Fibroblast of lung (primary cell): ENCODE measurements around the gene HOXD11. TPM values are rescaled to one million over a fixed set of nuclear protein-coding genes. Genes with fewer than 3 reads are reported as not detected.

Experiments
- DNase-seq, 2 donors: peaks; one replicate each; pipeline versions ENCODE4 v3.0.0 to v3.0.0-alpha.2; 2010; ENCODE audit warnings: low read depth in 2 of 2
- H2AFZ ChIP-seq: 2 replicates; pipeline ENCODE4 v1.5.1; 2012; ENCODE audit warnings: low read length, control low read depth, inconsistent platforms
- H3K27ac ChIP-seq: 2 replicates; pipeline ENCODE4 v1.5.1; 2011; ENCODE audit warnings: low read length, control low read depth; ENCODE audit not compliant: insufficient read depth
- H3K27me3 ChIP-seq: 2 replicates; pipeline ENCODE4 v1.5.1; 2011; ENCODE audit warnings: mild to moderate bottlenecking, low read length; ENCODE audit not compliant: control insufficient read depth, insufficient read depth
- H3K36me3 ChIP-seq: 2 replicates; pipeline ENCODE4 v1.5.1; 2011; ENCODE audit warnings: low read length; ENCODE audit not compliant: control insufficient read depth, insufficient read depth
- H3K4me1 ChIP-seq: 2 replicates; pipeline ENCODE4 v1.5.1; 2011; ENCODE audit warnings: low read length; ENCODE audit not compliant: control insufficient read depth, insufficient read depth; ENCODE audit errors: extremely low read depth
- H3K4me2 ChIP-seq: 2 replicates; pipeline ENCODE4 v1.5.1; 2011; ENCODE audit warnings: low read length, control low read depth; ENCODE audit not compliant: insufficient read depth; ENCODE audit errors: extremely low read depth
- H3K4me3 ChIP-seq, 4 experiments: fragments of 200-600 bp in 1 of 4; sonication (generic) in 1 of 4; replicated peaks in 1 of 4; 2 replicates each; pipeline ENCODE4 v1.5.1; 2011 to 2016; ENCODE audit warnings: low read length in 4 of 4, low read depth in 3 of 4, mild to moderate bottlenecking in 3 of 4, control low read depth in 2 of 4, inconsistent platforms in 1 of 4, mixed read lengths in 1 of 4; ENCODE audit not compliant: insufficient read depth in 1 of 4; ENCODE audit errors: control extremely low read depth in 1 of 4
- H3K79me2 ChIP-seq: 2 replicates; pipeline ENCODE4 v1.5.1; 2012; ENCODE audit warnings: mild to moderate bottlenecking, low read length, inconsistent platforms; ENCODE audit not compliant: control insufficient read depth, insufficient read depth
- H3K9ac ChIP-seq: 2 replicates; pipeline ENCODE4 v1.5.1; 2011; ENCODE audit warnings: mild to moderate bottlenecking, low read length, control low read depth; ENCODE audit not compliant: insufficient read depth
- H3K9me3 ChIP-seq: 2 replicates; pipeline ENCODE4 v1.5.1; 2012; ENCODE audit warnings: low read depth, low read length; ENCODE audit not compliant: control insufficient read depth, insufficient read depth
- H4K20me1 ChIP-seq: 2 replicates; pipeline ENCODE4 v1.5.1; 2011; ENCODE audit warnings: low read length; ENCODE audit not compliant: control insufficient read depth, insufficient read depth; ENCODE audit errors: extremely low read depth
- EZH2 ChIP-seq: IDR thresholded peaks from 2 replicates; pipeline ENCODE4 v1.5.1; 2012; ENCODE audit warnings: low read length, control low read depth, mild to moderate bottlenecking; ENCODE audit errors: missing control alignments
- polyA plus RNA-seq, 2 donors: library from polyadenylated mRNA; depleted of rRNA in 1 of 2; stranded (reverse) in 1 of 2; unstranded in 1 of 2; fragments of >200 nt; gene quantifications; 2 replicates each; pipeline ENCODE4 v1.2.1, GENCODE V29; 2011 to 2012; ENCODE audit warnings: missing spikeins in 1 of 2
- total RNA-seq: library from RNA; depleted of rRNA; stranded (reverse); fragments of >200 nt; gene quantifications from 2 replicates; pipeline ENCODE4 v1.2.1, GENCODE V29; 2014
- TF ChIP-seq, protein P1 (sequence below), 2 donors: IDR thresholded peaks in 1 of 2; conservative IDR thresholded peaks in 1 of 2; 1 replicate in 1 of 2; 2 replicates in 1 of 2; pipeline ENCODE4 v1.5.1; 2011 to 2012; ENCODE audit warnings: low read length in 2 of 2, control low read depth in 1 of 2, inconsistent platforms in 1 of 2, low read depth in 1 of 2, mild to moderate bottlenecking in 1 of 2

The HOXD11 gene
- total and polyA plus RNA-seq, 2 donors (not counting 1 experiment from before 2014, with no cell fraction given), result not detected

DNA sequence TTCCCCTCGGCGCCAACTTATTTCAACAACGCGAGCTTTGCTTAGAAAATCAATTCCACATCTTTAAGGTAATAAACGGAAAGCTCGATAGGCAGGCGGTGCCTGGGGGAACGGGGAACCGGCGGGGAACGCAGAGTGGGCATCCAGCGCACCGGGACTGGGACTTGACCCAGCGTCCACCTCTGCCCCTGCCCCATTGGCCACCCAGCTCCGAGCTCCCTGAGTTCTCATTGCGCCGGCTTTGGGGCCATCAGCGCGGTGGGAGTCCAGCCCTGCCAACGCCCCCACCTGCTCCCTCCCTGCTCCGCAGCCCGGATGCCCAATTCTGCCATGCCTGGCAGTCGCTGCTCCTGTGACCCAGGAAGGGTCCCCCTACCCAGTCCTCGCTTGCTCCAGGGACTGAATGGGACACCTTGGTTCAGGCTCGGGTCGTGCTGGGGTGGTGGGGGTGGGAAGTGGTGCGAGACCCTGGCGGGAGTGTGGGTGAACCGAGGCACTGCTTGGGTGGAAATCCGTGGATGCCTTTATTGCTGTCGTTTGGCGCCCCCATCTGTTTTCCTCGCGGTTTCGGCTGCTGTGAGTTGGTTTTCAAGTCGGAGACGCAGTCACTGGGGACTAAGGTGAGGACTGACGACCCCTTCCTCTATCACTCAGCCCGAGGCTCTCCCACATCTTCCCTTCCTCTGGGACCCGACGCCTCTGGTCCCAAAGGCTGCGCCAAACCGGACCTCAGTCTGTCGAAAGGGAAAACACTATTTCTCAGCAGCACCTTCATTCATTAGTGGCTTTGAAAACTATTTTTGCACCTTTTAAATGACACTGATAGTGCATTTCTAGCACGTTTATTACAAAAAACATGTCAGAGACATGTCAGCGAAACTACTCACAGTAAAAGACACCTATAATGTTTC lies 21.0 kb upstream of the HOXD11 start:
- Histone ChIP-seq H3K36me3 (no peaks in the 10 kb centered on the region), H4K20me1 (no peaks in the 10 kb centered on the region), H3K4me3 (no peak overlapping the region), H3K9me3 (no peaks in the 10 kb centered on the region), H2AFZ (no peak overlapping the region), H3K9ac (no peak overlapping the region), H3K27ac (no peak overlapping the region), H3K4me2 (no peak overlapping the region), H3K4me1 (no peaks in the 10 kb centered on the region), H3K27me3 (peaks cover 89% of the 10 kb centered on the region), H3K79me2 (no peaks in the 10 kb centered on the region)
- peak; percentile 25 to 39 for DNase-seq
- TF ChIP-seq, protein P1, sequence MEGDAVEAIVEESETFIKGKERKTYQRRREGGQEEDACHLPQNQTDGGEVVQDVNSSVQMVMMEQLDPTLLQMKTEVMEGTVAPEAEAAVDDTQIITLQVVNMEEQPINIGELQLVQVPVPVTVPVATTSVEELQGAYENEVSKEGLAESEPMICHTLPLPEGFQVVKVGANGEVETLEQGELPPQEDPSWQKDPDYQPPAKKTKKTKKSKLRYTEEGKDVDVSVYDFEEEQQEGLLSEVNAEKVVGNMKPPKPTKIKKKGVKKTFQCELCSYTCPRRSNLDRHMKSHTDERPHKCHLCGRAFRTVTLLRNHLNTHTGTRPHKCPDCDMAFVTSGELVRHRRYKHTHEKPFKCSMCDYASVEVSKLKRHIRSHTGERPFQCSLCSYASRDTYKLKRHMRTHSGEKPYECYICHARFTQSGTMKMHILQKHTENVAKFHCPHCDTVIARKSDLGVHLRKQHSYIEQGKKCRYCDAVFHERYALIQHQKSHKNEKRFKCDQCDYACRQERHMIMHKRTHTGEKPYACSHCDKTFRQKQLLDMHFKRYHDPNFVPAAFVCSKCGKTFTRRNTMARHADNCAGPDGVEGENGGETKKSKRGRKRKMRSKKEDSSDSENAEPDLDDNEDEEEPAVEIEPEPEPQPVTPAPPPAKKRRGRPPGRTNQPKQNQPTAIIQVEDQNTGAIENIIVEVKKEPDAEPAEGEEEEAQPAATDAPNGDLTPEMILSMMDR (conservative IDR thresholded peaks at IDR 0.05 in 1 of 2, IDR thresholded peaks at IDR 0.05 in 1 of 2; ENCODE audit: low read depth in 1 of 2, low read length in 2 of 2), result peak; percentile 41 to 57
- peak; percentile 63 for TF ChIP-seq EZH2

DNA sequence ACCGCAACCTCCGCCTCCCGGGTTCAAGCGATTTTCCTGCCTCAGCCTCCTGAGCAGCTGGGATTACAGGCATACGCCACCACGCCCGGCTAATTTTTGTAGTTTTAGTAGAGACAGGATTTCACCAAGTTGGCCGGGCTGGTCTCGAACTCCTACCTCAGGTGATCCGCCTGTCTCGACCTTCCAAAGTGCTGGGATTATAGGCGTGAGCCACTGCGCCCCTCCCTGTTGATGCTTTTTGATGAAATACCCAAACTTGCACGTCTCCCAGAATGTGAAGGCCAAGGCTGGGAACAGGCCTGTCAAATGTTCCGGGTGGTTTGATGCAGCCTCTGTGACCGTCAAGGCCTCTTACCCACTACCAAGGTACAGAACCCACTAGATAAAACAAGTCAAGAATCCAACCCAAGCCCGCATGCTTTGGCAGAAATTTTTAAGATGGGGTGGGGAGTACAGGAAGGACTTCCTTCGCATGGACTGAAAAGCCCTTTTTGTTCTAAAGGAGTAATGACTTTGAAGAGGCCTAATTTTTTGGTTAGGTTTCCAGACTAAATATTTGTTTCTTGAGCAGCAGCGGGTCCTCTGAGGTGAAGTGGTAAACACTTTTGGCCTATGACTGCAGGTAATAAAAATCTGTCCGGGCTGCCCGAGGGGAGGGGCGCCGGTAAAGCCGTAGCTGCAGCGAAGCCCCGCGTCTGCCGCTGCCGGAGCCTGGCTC lies 19.6 kb upstream of the HOXD11 start:
- no peaks in the 10 kb centered on the region for H3K79me2 ChIP-seq
- H2AFZ ChIP-seq, result no peak overlapping the region
- no peak overlapping the region for H3K9ac ChIP-seq
- no peaks in the 10 kb centered on the region for H4K20me1 ChIP-seq
- peaks cover 87% of the 10 kb centered on the region for H3K27me3 ChIP-seq
- H3K4me2 ChIP-seq, result no peak overlapping the region
- no peak for DNase-seq
- H3K4me1 ChIP-seq, result no peaks in the 10 kb centered on the region
- H3K36me3 ChIP-seq, result no peaks in the 10 kb centered on the region
- no peaks in the 10 kb centered on the region for H3K9me3 ChIP-seq
- H3K4me3 ChIP-seq, result no peak overlapping the region
- TF ChIP-seq, protein P1 (conservative IDR thresholded peaks at IDR 0.05 in 1 of 2, IDR thresholded peaks at IDR 0.05 in 1 of 2; ENCODE audit: low read depth in 1 of 2, low read length in 2 of 2), result no peak
- TF ChIP-seq EZH2, result no peak
- H3K27ac ChIP-seq, result no peak overlapping the region
